GM06990 (cell line): ENCODE data around the gene VSTM2L.

Experiments used
- DNase-seq: peaks from one replicate; pipeline ENCODE4 v3.0.0-alpha.2; 2011; ENCODE audit not compliant: insufficient read length; ENCODE audit errors: extremely low read depth
- H3K27me3 ChIP-seq: replicated peaks from 2 replicates; pipeline ENCODE4 v1.6.0; 2011; ENCODE audit warnings: low read length; ENCODE audit not compliant: control insufficient read depth, insufficient read depth
- H3K36me3 ChIP-seq: 2 replicates; pipeline ENCODE4 v1.5.1; 2011; ENCODE audit warnings: low read length; ENCODE audit not compliant: control insufficient read depth, insufficient read depth
- H3K4me3 ChIP-seq: replicated peaks from 2 replicates; pipeline ENCODE4 v1.5.1; 2011; ENCODE audit warnings: low read depth, mild to moderate bottlenecking, control low read depth, low read length
- CTCF ChIP-seq: IDR thresholded peaks from 2 replicates; pipeline ENCODE4 v1.5.1; 2011; ENCODE audit warnings: low read length, control low read depth, mild to moderate bottlenecking, inconsistent platforms; ENCODE audit not compliant: insufficient read depth, poor library complexity, severe bottlenecking

Gene VSTM2L

DNA sequence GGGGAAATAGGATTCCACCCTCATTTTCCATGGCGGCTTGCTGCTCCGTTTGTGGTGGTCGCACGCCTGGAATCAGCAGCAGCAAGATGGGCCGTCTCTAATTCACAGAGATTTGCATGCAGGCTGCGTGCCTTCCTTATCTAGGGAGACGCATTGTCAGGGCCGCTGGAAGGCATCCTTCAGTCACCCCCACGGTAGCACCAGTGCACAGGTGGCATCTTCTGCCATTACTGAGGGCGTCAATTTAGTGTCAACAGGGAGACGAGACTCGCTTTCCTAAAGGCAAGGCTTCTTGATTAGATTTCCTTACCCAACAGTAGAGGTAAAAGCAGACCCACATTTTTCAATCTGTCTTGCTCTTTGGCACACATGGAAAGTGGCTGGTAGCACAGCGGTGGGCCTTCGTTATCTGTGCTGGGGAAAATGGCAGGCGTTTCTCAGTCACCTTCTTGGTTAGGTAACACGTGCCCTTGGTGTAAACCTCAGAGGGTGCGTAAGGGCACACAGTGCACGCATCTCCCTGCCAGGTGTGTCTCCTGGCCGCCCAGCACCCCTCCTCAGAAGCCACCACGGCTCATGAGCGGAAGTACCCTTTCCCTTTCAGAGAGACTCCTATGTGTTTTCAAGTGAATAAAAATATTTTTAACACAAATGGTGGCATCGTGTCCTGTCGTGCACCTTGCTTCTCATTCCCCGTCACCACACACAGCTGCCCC, 27.3 kb upstream of the VSTM2L start:
- no peak for DNase-seq
- TF ChIP-seq CTCF = no peak
- Histone ChIP-seq H3K27me3 (no peaks in the 10 kb centered on the region), H3K36me3 (peaks cover 15% of the 10 kb centered on the region), H3K4me3 (no peak overlapping the region)

DNA sequence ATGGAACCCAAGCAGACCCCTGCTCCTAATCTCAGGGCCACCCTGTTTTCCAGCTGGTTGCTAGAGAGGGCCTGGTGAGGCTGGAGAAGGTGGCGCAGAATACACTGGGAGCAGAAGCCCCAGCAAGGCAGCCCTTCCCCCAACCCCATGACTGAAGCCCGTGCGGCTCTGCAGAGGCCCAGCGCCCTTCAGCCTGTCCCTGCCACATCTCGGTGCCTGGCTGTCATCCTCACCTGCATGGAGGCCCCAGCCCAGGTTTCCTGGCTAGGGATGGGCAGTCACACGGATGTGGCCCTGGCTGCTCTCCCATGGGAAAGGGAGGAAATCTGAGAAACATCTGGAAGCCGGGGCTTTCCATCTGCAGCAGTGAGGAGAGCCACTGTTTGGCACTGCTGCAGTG, 26.1 kb upstream of the VSTM2L start:
- no peak for DNase-seq
- peaks cover 13% of the 10 kb centered on the region for H3K36me3 ChIP-seq
- TF ChIP-seq CTCF = no peak
- no peaks in the 10 kb centered on the region for H3K27me3 ChIP-seq
- no peak overlapping the region for H3K4me3 ChIP-seq

- DNase-seq = no peak
- no peaks in the 10 kb centered on the region for H3K27me3 ChIP-seq
- H3K36me3 ChIP-seq = peaks cover 7% of the 10 kb centered on the region
- no peak for TF ChIP-seq CTCF
- no peak overlapping the region for H3K4me3 ChIP-seq
Measured at GRCh38 chr20:37877832-37878772, 24.8 kb upstream of the VSTM2L start.

- Histone ChIP-seq H3K36me3 (peaks cover 3% of the 10 kb centered on the region), H3K4me3 (no peak overlapping the region), H3K27me3 (no peaks in the 10 kb centered on the region)
- DNase-seq = no peak
- no peak for TF ChIP-seq CTCF
Measured at GRCh38 chr20:37878835-37879599, 23.9 kb upstream of the VSTM2L start.

DNA sequence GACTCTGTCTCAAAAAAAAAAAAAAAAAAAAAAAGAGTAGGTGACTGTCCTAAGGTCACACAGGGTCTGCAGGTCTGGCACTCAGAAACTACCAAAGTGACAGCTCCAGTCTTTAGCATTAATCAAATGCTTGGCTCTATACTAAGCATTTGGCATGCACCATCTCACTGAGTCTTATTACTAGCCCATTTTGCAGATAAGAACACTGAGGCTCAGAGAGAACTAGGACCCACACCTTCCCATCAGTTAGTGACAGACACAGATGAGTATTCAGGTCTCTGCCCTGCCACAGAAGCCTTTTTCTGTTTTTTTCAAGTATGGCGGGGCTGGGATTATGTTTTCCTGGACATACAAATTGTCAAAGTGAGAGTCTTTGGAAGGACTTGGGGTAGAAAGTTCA, 23.1 kb upstream of the VSTM2L start:
- no peak overlapping the region for H3K4me3 ChIP-seq
- H3K27me3 ChIP-seq = no peaks in the 10 kb centered on the region
- no peak for DNase-seq
- H3K36me3 ChIP-seq = no peaks in the 10 kb centered on the region; the same call in 1 of the 2 replicates
- TF ChIP-seq CTCF = no peak
